HEK293T (cell line): ENCODE results near the gene SERPINB10.

ENCODE experiments used
- CTCF ChIA-PET: fragments of 350-600 bp; formaldehyde crosslinking; extraction: SDS; loops from one replicate; lab custom pipeline; 2021; ENCODE audit warnings: antibody characterized with exemption, inconsistent platforms; lab: Yijun Ruan, JAX
- POLR2A ChIA-PET: fragments of 350-600 bp; formaldehyde crosslinking; extraction: SDS; loops from one replicate; lab custom pipeline; 2020; ENCODE audit warnings: antibody characterized with exemption, inconsistent platforms; lab: Yijun Ruan, JAX
- DNase-seq: peaks from one replicate; pipeline ENCODE4 v3.0.0; 2012; ENCODE audit warnings: mixed read lengths; ENCODE audit errors: extremely low spot score
- ARNT ChIP-seq: fragments of 450-650 bp; IDR thresholded peaks from 2 replicates; pipeline ENCODE4 v1.6.1; 2017; ENCODE audit warnings: mild to moderate bottlenecking
- BHLHE40 ChIP-seq: fragments of 450-650 bp; IDR thresholded peaks from 2 replicates; pipeline ENCODE4 v1.6.1; 2016; ENCODE audit warnings: mild to moderate bottlenecking, moderate library complexity, borderline replicate concordance
- CTBP1 ChIP-seq: fragments of 450-650 bp; IDR thresholded peaks from 2 replicates; pipeline ENCODE4 v1.6.1; 2016; ENCODE audit warnings: borderline replicate concordance
- ELF4 ChIP-seq: fragments of 450-650 bp; IDR thresholded peaks from 2 replicates; pipeline ENCODE4 v1.6.1; 2017; ENCODE audit warnings: antibody characterized with exemption
- FOXA1 ChIP-seq: fragments of 450-650 bp; IDR thresholded peaks from 2 replicates; pipeline ENCODE4 v1.6.1; 2016; ENCODE audit warnings: mild to moderate bottlenecking
- FOXK2 ChIP-seq: fragments of 450-650 bp; IDR thresholded peaks from 2 replicates; pipeline ENCODE4 v1.6.1; 2016; ENCODE audit warnings: mild to moderate bottlenecking
- FOXM1 ChIP-seq: fragments of 450-650 bp; IDR thresholded peaks from 2 replicates; pipeline ENCODE4 v1.6.1; 2017; ENCODE audit warnings: mild to moderate bottlenecking, borderline replicate concordance
- HDGF ChIP-seq: fragments of 450-650 bp; IDR thresholded peaks from 2 replicates; pipeline ENCODE4 v1.6.1; 2017; ENCODE audit warnings: antibody characterized with exemption, borderline replicate concordance
- L3MBTL2 ChIP-seq: fragments of 450-650 bp; conservative IDR thresholded peaks from 2 replicates; pipeline ENCODE4 v1.6.1; 2016; ENCODE audit warnings: mild to moderate bottlenecking
- LEF1 ChIP-seq: fragments of 450-650 bp; IDR thresholded peaks from 2 replicates; pipeline ENCODE4 v1.6.1; 2017; ENCODE audit warnings: mild to moderate bottlenecking, borderline replicate concordance
- NFRKB ChIP-seq: fragments of 450-650 bp; IDR thresholded peaks from 2 replicates; pipeline ENCODE4 v1.6.1; 2016; ENCODE audit warnings: mild to moderate bottlenecking, moderate library complexity
- PKNOX1 ChIP-seq: fragments of 450-650 bp; IDR thresholded peaks from 2 replicates; pipeline ENCODE4 v1.6.1; 2016
- SP1 ChIP-seq: fragments of 450-650 bp; IDR thresholded peaks from 2 replicates; pipeline ENCODE4 v1.6.1; 2017
- SUZ12 ChIP-seq: fragments of 450-650 bp; IDR thresholded peaks from 2 replicates; pipeline ENCODE4 v1.6.1; 2016; ENCODE audit warnings: mild to moderate bottlenecking
- TARDBP ChIP-seq: fragments of 450-650 bp; IDR thresholded peaks from 2 replicates; pipeline ENCODE4 v1.6.1; 2016
- ZNF384 ChIP-seq: fragments of 450-650 bp; IDR thresholded peaks from 2 replicates; pipeline ENCODE4 v1.6.1; 2016

The SERPINB10 gene

GRCh38 chr18:63979409-63979920 is 71.7 kb downstream of the SERPINB10 start:
- ChIA-PET POLR2A (no interaction called here), CTCF (interaction anchor here (0.6 kb wide), 1 partner anchor 88 kb away, joined by 3 read pairs; no protein-coding TSS in a partner anchor)
- peak; percentile 39 for DNase-seq
- TF ChIP-seq ELF4 = no peak
- no peak for TF ChIP-seq PKNOX1
- no peak for TF ChIP-seq ARNT
- no peak for TF ChIP-seq FOXM1
- no peak for TF ChIP-seq ZNF384
- TF ChIP-seq NFRKB = no peak
- TF ChIP-seq SP1 = no peak
- no peak for TF ChIP-seq SUZ12
- no peak for TF ChIP-seq LEF1
- TF ChIP-seq BHLHE40 = no peak
- TF ChIP-seq TARDBP = no peak
- no peak for TF ChIP-seq FOXK2

GRCh38 chr18:63980027-63980426 is 72.3 kb downstream of the SERPINB10 start:
- no peak for TF ChIP-seq FOXA1
- no peak for TF ChIP-seq ZNF384
- no peak for TF ChIP-seq FOXK2
- no peak for TF ChIP-seq BHLHE40
- TF ChIP-seq L3MBTL2 = no peak
- no peak for TF ChIP-seq CTBP1
- TF ChIP-seq ELF4 = no peak
- TF ChIP-seq LEF1 = no peak
- no peak for TF ChIP-seq TARDBP
- no peak for TF ChIP-seq ARNT
- CTCF ChIA-PET = interaction anchor here (0.6 kb wide), 1 partner anchor 88 kb away, joined by 3 read pairs; no protein-coding TSS in a partner anchor
- DNase-seq = no peak
- POLR2A ChIA-PET = no interaction called here

- CTCF ChIA-PET = no interaction called here
- POLR2A ChIA-PET = no interaction called here
- TF ChIP-seq FOXM1 (no peak), PKNOX1 (no peak), NFRKB (no peak), SP1 (no peak), ZNF384 (no peak), SUZ12 (no peak), CTBP1 (no peak), BHLHE40 (no peak), FOXA1 (no peak), FOXK2 (no peak), LEF1 (no peak), HDGF (no peak)
- DNase-seq = no peak
These were observed 73.2 kb downstream of the SERPINB10 start for GRCh38 chr18:63980896-63981460.

DNA sequence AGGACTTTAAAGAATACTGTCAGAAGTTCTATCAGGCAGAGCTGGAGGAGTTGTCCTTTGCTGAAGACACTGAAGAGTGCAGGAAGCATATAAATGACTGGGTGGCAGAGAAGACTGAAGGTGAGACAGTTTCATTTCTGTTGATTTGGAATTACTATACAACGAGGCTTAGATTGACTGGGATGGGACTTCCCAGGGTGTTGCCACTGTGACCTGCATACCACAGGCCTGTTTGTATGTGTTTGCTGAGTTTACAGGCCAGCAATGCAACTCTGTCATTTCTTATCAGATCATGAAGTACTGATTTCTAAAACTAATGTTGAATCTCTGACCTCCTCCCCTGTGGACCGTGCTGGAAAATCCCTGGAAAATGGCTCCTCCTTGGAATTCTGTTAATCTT is 74.0 kb downstream of the SERPINB10 start:
- TF ChIP-seq TARDBP (no peak), HDGF (no peak), ZNF384 (no peak), FOXK2 (no peak), FOXM1 (no peak), ARNT (no peak), L3MBTL2 (no peak), BHLHE40 (no peak), FOXA1 (no peak), LEF1 (no peak), SUZ12 (no peak), PKNOX1 (no peak), NFRKB (no peak), CTBP1 (no peak)
- no peak for DNase-seq
- ChIA-PET POLR2A (no interaction called here), CTCF (no interaction called here)

- TF ChIP-seq ARNT (no peak), TARDBP (no peak), HDGF (no peak), CTBP1 (no peak), BHLHE40 (no peak), LEF1 (no peak), PKNOX1 (no peak), FOXK2 (no peak), NFRKB (no peak), ZNF384 (no peak), SUZ12 (no peak), L3MBTL2 (no peak), FOXM1 (no peak)
- ChIA-PET POLR2A (no interaction called here), CTCF (no interaction called here)
- no peak for DNase-seq
These were observed 74.6 kb downstream of the SERPINB10 start for GRCh38 chr18:63982361-63982760.
